Caco-2 (cell line): ENCODE data around the gene CACNA1B. TPM values are rescaled to one million over a fixed set of nuclear protein-coding genes. Genes with fewer than 3 reads are reported as not detected.

Source experiments
- BruUV-seq: library from RNA; stranded (reverse); fragments of 400-500 nt; replicated peaks from 2 replicates; lab custom pipeline; 2021; lab: Mats Ljungman, UMichigan
- CTCF ChIA-PET: fragments of 300-600 bp; sonication (Branson Sonifier 250); formaldehyde crosslinking; loops from one replicate; lab custom pipeline; 2022; ENCODE audit warnings: antibody characterized with exemption; lab: Charles Lee
- POLR2A ChIA-PET: fragments of 300-600 bp; sonication (Branson Sonifier 250); formaldehyde crosslinking; loops from one replicate; lab custom pipeline; 2022; ENCODE audit warnings: antibody characterized with exemption; lab: Charles Lee
- DNase-seq, 2 experiments: peaks; one replicate each; pipeline versions ENCODE4 v3.0.0 to v3.0.0-alpha.2; 2020 to 2022
- H3K27me3 ChIP-seq: replicated peaks from 2 replicates; pipeline ENCODE4 v1.6.0; 2011; ENCODE audit warnings: low read length; ENCODE audit not compliant: control insufficient read depth, insufficient read depth
- H3K36me3 ChIP-seq: 2 replicates; pipeline ENCODE4 v1.5.1; 2011; ENCODE audit warnings: low read length; ENCODE audit not compliant: control insufficient read depth, insufficient read depth
- H3K4me1 ChIP-seq: fragments of 250-450 bp; sonication (Bioruptor Pico); 2 replicates; pipeline ENCODE4 v1.5.1; 2020; ENCODE audit warnings: mild to moderate bottlenecking
- H3K4me3 ChIP-seq: 2 replicates; pipeline ENCODE4 v1.5.1; 2011; ENCODE audit warnings: low read depth, mild to moderate bottlenecking, control low read depth, low read length
- H3K9me3 ChIP-seq: fragments of 250-450 bp; sonication (Bioruptor Pico); 2 replicates; pipeline ENCODE4 v1.5.1; 2020; ENCODE audit warnings: mild to moderate bottlenecking, moderate library complexity
- H3K27ac Mint-ChIP-seq: one replicate; pipeline ENCODE4 v1.8.0; 2022; ENCODE audit warnings: mixed read lengths; ENCODE audit not compliant: unreplicated experiment
- H3K27me3 Mint-ChIP-seq: one replicate; pipeline ENCODE4 v1.8.0; 2022; ENCODE audit warnings: mixed read lengths; ENCODE audit not compliant: insufficient read depth, unreplicated experiment
- H3K36me3 Mint-ChIP-seq: one replicate; pipeline ENCODE4 v1.8.0; 2022; ENCODE audit warnings: mild to moderate bottlenecking, mixed read lengths; ENCODE audit not compliant: insufficient read depth, unreplicated experiment
- H3K4me1 Mint-ChIP-seq: one replicate; pipeline ENCODE4 v1.8.0; 2022; ENCODE audit warnings: low read depth, mixed read lengths; ENCODE audit not compliant: unreplicated experiment
- H3K4me3 Mint-ChIP-seq: one replicate; pipeline ENCODE4 v1.8.0; 2022; ENCODE audit warnings: mild to moderate bottlenecking, moderate library complexity, mixed read lengths; ENCODE audit not compliant: unreplicated experiment
- H3K9me3 Mint-ChIP-seq: one replicate; pipeline ENCODE4 v1.8.0; 2022; ENCODE audit warnings: mixed read lengths; ENCODE audit not compliant: unreplicated experiment
- CTCF ChIP-seq, 2 experiments: fragments of 200-600 bp in 1 of 2; IDR thresholded peaks; 1 replicate in 1 of 2; 2 replicates in 1 of 2; pipeline versions ENCODE4 v1.5.1 to v1.8.0; 2011 to 2022; ENCODE audit warnings: antibody characterized with exemption in 1 of 2, control low read depth in 1 of 2, inconsistent platforms in 1 of 2, low read depth in 1 of 2, low read length in 1 of 2, mild to moderate bottlenecking in 1 of 2, moderate library complexity in 1 of 2; ENCODE audit not compliant: insufficient read depth in 1 of 2, severe bottlenecking in 1 of 2, unreplicated experiment in 1 of 2
- intact Hi-C: fragments of 100-400 bp; cut with micrococcal nuclease; formaldehyde crosslinking; loops from one replicate; pipeline ENCODE4 v1.10.0; 2022; ENCODE audit not compliant: unreplicated experiment
- total RNA-seq: library from RNA; stranded (reverse); gene quantifications from 2 replicates; pipeline ENCODE4 v1.2.3, GENCODE V29; 2022

CACNA1B gene
- total RNA-seq, 1 experiment from 2014 or later, result 0.11 TPM

- Mint-ChIP-seq H3K36me3 (no peaks in the 10 kb centered on the region), H3K9me3 (no peaks in the 10 kb centered on the region), H3K4me3 (no peak overlapping the region), H3K27me3 (peaks cover 17% of the 10 kb centered on the region), H3K4me1 (no peaks in the 10 kb centered on the region), H3K27ac (no peak overlapping the region)
- H3K9me3 ChIP-seq, result no peaks in the 10 kb centered on the region
- intact Hi-C loops, result no loop called here
- no peak for DNase-seq
- H3K4me1 ChIP-seq, result no peaks in the 10 kb centered on the region
- POLR2A ChIA-PET, result no interaction called here
- H3K27me3 ChIP-seq, result no peaks in the 10 kb centered on the region
- no peak for TF ChIP-seq CTCF (IDR thresholded peaks at IDR 0.05; ENCODE audit: insufficient read depth in 1 of 2, low read depth in 1 of 2, low read length in 1 of 2, severe bottlenecking in 1 of 2, unreplicated experiment in 1 of 2)
- CTCF ChIA-PET, result no interaction called here
- BruUV-seq, result no TSS peak
- no peak overlapping the region for H3K4me3 ChIP-seq
- no peaks in the 10 kb centered on the region for H3K36me3 ChIP-seq
These were observed 170.6 kb downstream of the CACNA1B start for GRCh38 chr9:138048184-138048583.

- no peaks in the 10 kb centered on the region for H3K9me3 ChIP-seq
- Mint-ChIP-seq H3K4me3 (no peak overlapping the region), H3K27me3 (peaks cover 15% of the 10 kb centered on the region), H3K4me1 (no peaks in the 10 kb centered on the region), H3K36me3 (no peaks in the 10 kb centered on the region), H3K9me3 (no peaks in the 10 kb centered on the region), H3K27ac (no peak overlapping the region)
- no peaks in the 10 kb centered on the region for H3K27me3 ChIP-seq
- no peaks in the 10 kb centered on the region for H3K36me3 ChIP-seq
- no peak for DNase-seq
- intact Hi-C loops, result no loop called here
- POLR2A ChIA-PET, result no interaction called here
- no peak overlapping the region for H3K4me3 ChIP-seq
- CTCF ChIA-PET, result no interaction called here
- no peaks in the 10 kb centered on the region for H3K4me1 ChIP-seq
- no peak for TF ChIP-seq CTCF (IDR thresholded peaks at IDR 0.05; ENCODE audit: insufficient read depth in 1 of 2, low read depth in 1 of 2, low read length in 1 of 2, severe bottlenecking in 1 of 2, unreplicated experiment in 1 of 2)
- BruUV-seq, result no TSS peak
These were observed 171.7 kb downstream of the CACNA1B start for GRCh38 chr9:138049085-138049778.

- Mint-ChIP-seq H3K4me3 (no peak overlapping the region), H3K27ac (no peak overlapping the region), H3K9me3 (no peaks in the 10 kb centered on the region), H3K36me3 (no peaks in the 10 kb centered on the region), H3K4me1 (no peaks in the 10 kb centered on the region), H3K27me3 (peaks cover 11% of the 10 kb centered on the region)
- no peaks in the 10 kb centered on the region for H3K36me3 ChIP-seq
- H3K4me3 ChIP-seq, result no peak overlapping the region
- no TSS peak for BruUV-seq
- H3K27me3 ChIP-seq, result no peaks in the 10 kb centered on the region
- TF ChIP-seq CTCF (IDR thresholded peaks at IDR 0.05; ENCODE audit: insufficient read depth in 1 of 2, low read depth in 1 of 2, low read length in 1 of 2, severe bottlenecking in 1 of 2, unreplicated experiment in 1 of 2), result no peak
- H3K4me1 ChIP-seq, result no peaks in the 10 kb centered on the region
- ChIA-PET CTCF (no interaction called here), POLR2A (no interaction called here)
- no peak for DNase-seq
- intact Hi-C loops, result no loop called here
- no peaks in the 10 kb centered on the region for H3K9me3 ChIP-seq
These were observed 172.3 kb downstream of the CACNA1B start for GRCh38 chr9:138049779-138050471.
